Activated CD8-positive, alpha-beta memory T cell treated with anti-CD3 and anti-CD28 coated beads, Interleukin-2, amount 50 U/mL, for 1 hour (primary cell): ENCODE results near the gene GOLGA8B.
"Not testable (repeated sequence)": the region's sequence is repeated elsewhere in the genome, so short reads cannot be mapped to it uniquely, and the experiment has no call there.

Experiments used
- DNase-seq: peaks from one replicate; pipeline ENCODE4 v3.0.0-alpha.2; 2020; ENCODE audit errors: extremely low read depth

Gene GOLGA8B

GRCh38 chr15:34598799-34599585, 15.5 kb upstream of the GOLGA8B start:
- no peak for DNase-seq

- DNase-seq, result no peak
Measured at GRCh38 chr15:34597316-34597715, 13.9 kb upstream of the GOLGA8B start.

GRCh38 chr15:34594361-34594760, 10.9 kb upstream of the GOLGA8B start:
- DNase-seq, result no peak

- no peak for DNase-seq
Measured at GRCh38 chr15:34591306-34591705, 7.9 kb upstream of the GOLGA8B start.

GRCh38 chr15:34588046-34588674, 4.7 kb upstream of the GOLGA8B start:
- no peak for DNase-seq

GRCh38 chr15:34585966-34586365, 2.5 kb upstream of the GOLGA8B start:
- not testable (repeated sequence) for DNase-seq

GRCh38 chr15:34584996-34585395, 1.5 kb upstream of the GOLGA8B start:
- no peak for DNase-seq

GRCh38 chr15:34584330-34584668, 848 bp upstream of the GOLGA8B start:
- DNase-seq, result no peak

- no peak for DNase-seq
Measured at GRCh38 chr15:34582461-34583371, 735 bp downstream of the GOLGA8B start.

- DNase-seq, result not testable (repeated sequence)
Measured at GRCh38 chr15:34581687-34582460, 1.6 kb downstream of the GOLGA8B start.

- no peak for DNase-seq
Measured at GRCh38 chr15:34581043-34581365, 2.4 kb downstream of the GOLGA8B start.

GRCh38 chr15:34580251-34581042, 3.0 kb downstream of the GOLGA8B start:
- DNase-seq, result not testable (repeated sequence)

GRCh38 chr15:34578283-34578674, 5.2 kb downstream of the GOLGA8B start:
- DNase-seq, result no peak

- DNase-seq, result not testable (repeated sequence)
Measured at GRCh38 chr15:34577658-34578282, 5.7 kb downstream of the GOLGA8B start.

- not testable (repeated sequence) for DNase-seq
Measured at GRCh38 chr15:34575035-34575434, 8.4 kb downstream of the GOLGA8B start.

GRCh38 chr15:34572921-34573320, 10.5 kb downstream of the GOLGA8B start:
- DNase-seq, result not testable (repeated sequence)

- not testable (repeated sequence) for DNase-seq
Measured at GRCh38 chr15:34572019-34572641, 11.3 kb downstream of the GOLGA8B start.

- not testable (repeated sequence) for DNase-seq
Measured at GRCh38 chr15:34569670-34570396, 13.6 kb downstream of the GOLGA8B start.

- not testable (repeated sequence) for DNase-seq
Measured at GRCh38 chr15:34567174-34567573, 16.3 kb downstream of the GOLGA8B start.
